ENCODE data around the gene ADARB2.

Gene ADARB2

DNA sequence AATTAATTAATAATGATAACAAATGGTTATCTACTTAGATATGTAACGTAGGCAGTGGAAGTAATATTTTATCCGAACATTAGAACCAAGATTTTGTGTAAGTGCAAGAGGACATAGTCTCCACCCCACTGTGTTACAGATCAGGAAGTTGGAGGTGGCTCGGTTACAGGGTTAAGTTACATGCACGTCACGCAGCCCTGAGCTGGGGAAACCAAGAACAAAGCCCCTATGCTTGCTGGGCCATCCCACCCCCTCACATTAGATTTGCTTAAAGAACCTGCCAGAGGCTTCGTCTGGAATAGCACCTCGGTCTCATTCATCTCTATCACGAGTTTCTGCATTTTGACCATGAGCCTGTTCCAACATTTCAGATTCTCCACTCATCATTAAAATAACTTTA, 214.1 kb downstream of the ADARB2 start:
- TF ChIP-seq TAF1 (IDR thresholded peaks at IDR 0.05; ENCODE audit: borderline replicate concordance, insufficient read depth, low read length) (no peak), SIN3A (IDR thresholded peaks at IDR 0.05; ENCODE audit: borderline replicate concordance, insufficient read depth, low read length) (no peak), FOXP2 (optimal IDR thresholded peaks at IDR 0.05; ENCODE audit: borderline replicate concordance, extremely low read depth, extremely low read length, insufficient read depth) (no peak), POLR2AphosphoS5 (IDR thresholded peaks at IDR 0.05; ENCODE audit: low read depth, low read length) (no peak)
- TF ChIP-seq, protein P1, sequence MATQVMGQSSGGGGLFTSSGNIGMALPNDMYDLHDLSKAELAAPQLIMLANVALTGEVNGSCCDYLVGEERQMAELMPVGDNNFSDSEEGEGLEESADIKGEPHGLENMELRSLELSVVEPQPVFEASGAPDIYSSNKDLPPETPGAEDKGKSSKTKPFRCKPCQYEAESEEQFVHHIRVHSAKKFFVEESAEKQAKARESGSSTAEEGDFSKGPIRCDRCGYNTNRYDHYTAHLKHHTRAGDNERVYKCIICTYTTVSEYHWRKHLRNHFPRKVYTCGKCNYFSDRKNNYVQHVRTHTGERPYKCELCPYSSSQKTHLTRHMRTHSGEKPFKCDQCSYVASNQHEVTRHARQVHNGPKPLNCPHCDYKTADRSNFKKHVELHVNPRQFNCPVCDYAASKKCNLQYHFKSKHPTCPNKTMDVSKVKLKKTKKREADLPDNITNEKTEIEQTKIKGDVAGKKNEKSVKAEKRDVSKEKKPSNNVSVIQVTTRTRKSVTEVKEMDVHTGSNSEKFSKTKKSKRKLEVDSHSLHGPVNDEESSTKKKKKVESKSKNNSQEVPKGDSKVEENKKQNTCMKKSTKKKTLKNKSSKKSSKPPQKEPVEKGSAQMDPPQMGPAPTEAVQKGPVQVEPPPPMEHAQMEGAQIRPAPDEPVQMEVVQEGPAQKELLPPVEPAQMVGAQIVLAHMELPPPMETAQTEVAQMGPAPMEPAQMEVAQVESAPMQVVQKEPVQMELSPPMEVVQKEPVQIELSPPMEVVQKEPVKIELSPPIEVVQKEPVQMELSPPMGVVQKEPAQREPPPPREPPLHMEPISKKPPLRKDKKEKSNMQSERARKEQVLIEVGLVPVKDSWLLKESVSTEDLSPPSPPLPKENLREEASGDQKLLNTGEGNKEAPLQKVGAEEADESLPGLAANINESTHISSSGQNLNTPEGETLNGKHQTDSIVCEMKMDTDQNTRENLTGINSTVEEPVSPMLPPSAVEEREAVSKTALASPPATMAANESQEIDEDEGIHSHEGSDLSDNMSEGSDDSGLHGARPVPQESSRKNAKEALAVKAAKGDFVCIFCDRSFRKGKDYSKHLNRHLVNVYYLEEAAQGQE (IDR thresholded peaks at IDR 0.05; ENCODE audit: insufficient read depth in 1 of 2, low read depth in 2 of 2, low read length in 2 of 2): no peak

DNA sequence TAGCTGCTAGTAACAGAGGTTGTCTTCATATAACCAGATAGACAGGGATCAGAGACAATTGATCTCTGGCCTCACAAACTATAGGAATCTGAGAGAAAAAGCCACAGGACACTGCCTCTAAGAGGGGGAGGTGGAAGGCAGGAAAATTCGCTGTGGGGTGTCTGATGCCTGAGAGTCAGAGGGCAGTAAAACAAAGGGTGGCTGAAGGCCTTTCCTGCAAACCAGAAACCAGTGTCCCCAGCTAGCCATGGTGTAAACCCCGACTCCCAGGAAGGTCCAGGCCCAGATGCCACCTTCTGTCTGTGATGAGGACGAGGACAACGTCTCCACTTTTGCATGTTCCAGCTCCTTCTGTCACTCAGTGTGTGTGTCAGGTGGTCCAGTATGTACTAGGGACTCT, 215.1 kb downstream of the ADARB2 start:
- no peak for TF ChIP-seq SIN3A (IDR thresholded peaks at IDR 0.05; ENCODE audit: borderline replicate concordance, insufficient read depth, low read length)
- TF ChIP-seq, protein P1 (IDR thresholded peaks at IDR 0.05; ENCODE audit: insufficient read depth in 1 of 2, low read depth in 2 of 2, low read length in 2 of 2): no peak
- no peak for TF ChIP-seq FOXP2 (optimal IDR thresholded peaks at IDR 0.05; ENCODE audit: borderline replicate concordance, extremely low read depth, extremely low read length, insufficient read depth)
- no peak for TF ChIP-seq TAF1 (IDR thresholded peaks at IDR 0.05; ENCODE audit: borderline replicate concordance, insufficient read depth, low read length)
- no peak for TF ChIP-seq POLR2AphosphoS5 (IDR thresholded peaks at IDR 0.05; ENCODE audit: low read depth, low read length)

DNA sequence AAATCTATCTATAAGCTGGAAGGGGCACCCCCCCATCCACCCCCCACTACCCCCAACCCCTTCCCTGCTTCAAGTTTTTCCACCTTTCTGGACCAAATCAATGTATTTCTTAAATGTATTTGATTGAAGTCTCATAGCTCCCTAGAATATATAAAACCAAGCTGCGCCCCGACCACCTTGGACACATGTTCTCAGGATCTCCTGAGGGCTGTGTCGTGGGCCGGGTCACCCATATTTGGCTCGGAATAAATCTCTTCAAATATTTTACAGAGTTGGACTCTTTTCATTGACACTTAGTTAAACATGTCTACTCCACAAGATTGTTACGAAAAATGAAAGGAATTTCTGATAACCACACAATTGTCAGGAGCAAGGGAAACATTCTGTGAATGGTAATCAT, 215.6 kb downstream of the ADARB2 start:
- no peak for TF ChIP-seq POLR2AphosphoS5 (IDR thresholded peaks at IDR 0.05; ENCODE audit: low read depth, low read length)

DNA sequence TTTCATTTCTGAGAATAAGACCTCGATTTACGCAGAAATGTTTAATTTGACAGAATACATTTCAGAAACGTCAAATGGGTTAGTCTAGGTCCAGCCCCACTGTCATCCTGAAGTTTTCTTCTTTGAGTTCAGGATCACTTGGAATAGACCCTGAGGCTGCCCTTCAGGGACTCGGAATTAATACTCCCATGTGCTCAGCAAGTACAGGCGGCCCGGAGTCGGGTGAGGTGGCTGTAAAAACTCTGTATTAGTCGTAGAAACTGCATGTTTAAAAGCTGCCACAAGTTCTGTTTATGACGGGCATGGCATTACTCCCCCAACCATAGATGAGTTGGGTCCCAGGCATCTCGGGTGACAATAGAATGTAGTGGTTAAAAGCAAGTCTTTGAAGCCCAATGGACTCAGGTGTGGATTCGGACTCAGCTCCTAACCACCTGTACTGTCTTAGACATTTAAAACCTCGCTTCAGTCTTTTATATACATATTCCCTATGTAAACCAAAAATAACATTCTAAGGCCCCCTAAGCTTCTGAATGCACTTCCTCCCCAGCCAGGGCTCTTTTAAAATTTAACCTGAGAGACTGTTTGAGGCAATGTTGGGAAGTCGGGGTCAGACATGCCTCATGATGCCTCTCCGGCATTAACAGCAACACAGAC, 216.3 kb downstream of the ADARB2 start:
- TF ChIP-seq TAF1 (IDR thresholded peaks at IDR 0.05; ENCODE audit: borderline replicate concordance, insufficient read depth, low read length) (no peak), POLR2AphosphoS5 (IDR thresholded peaks at IDR 0.05; ENCODE audit: low read depth, low read length) (no peak), SIN3A (IDR thresholded peaks at IDR 0.05; ENCODE audit: borderline replicate concordance, insufficient read depth, low read length) (no peak), FOXP2 (optimal IDR thresholded peaks at IDR 0.05; ENCODE audit: borderline replicate concordance, extremely low read depth, extremely low read length, insufficient read depth) (no peak)
- TF ChIP-seq, protein P1 (IDR thresholded peaks at IDR 0.05; ENCODE audit: insufficient read depth in 1 of 2, low read depth in 2 of 2, low read length in 2 of 2): no peak

DNA sequence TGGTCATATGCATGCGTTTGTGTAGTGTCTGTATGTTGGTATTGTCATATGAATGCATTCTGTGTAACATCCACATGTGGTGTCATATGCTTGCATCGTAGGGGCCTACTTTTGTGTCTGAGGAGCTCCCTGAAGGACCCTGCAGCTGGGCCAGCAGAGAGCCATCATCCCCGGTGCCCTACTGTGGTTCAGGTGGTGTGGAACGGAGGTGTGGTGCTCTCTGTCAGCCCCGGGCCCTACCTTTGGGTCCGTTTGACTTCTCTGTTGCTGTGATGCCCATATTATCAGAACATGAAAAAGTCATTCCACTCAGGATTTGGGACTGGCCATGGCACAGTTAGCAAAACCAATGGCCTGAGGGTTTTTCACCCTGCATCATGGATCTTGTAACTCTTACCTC, 217.9 kb downstream of the ADARB2 start:
- TF ChIP-seq TAF1 (IDR thresholded peaks at IDR 0.05; ENCODE audit: borderline replicate concordance, insufficient read depth, low read length) (no peak), SIN3A (IDR thresholded peaks at IDR 0.05; ENCODE audit: borderline replicate concordance, insufficient read depth, low read length) (no peak), FOXP2 (optimal IDR thresholded peaks at IDR 0.05; ENCODE audit: borderline replicate concordance, extremely low read depth, extremely low read length, insufficient read depth) (no peak), POLR2AphosphoS5 (IDR thresholded peaks at IDR 0.05; ENCODE audit: low read depth, low read length) (no peak)
- TF ChIP-seq, protein P1 (IDR thresholded peaks at IDR 0.05; ENCODE audit: insufficient read depth in 1 of 2, low read depth in 2 of 2, low read length in 2 of 2): no peak
